Measurements from ENCODE around the gene KDM2A. TPM values are rescaled to one million over a fixed set of nuclear protein-coding genes. Genes with fewer than 3 reads are reported as not detected.

KDM2A gene
- total and polyA plus RNA-seq, 2 experiments from 2014 or later: 25.0 to 54.1 TPM

DNA sequence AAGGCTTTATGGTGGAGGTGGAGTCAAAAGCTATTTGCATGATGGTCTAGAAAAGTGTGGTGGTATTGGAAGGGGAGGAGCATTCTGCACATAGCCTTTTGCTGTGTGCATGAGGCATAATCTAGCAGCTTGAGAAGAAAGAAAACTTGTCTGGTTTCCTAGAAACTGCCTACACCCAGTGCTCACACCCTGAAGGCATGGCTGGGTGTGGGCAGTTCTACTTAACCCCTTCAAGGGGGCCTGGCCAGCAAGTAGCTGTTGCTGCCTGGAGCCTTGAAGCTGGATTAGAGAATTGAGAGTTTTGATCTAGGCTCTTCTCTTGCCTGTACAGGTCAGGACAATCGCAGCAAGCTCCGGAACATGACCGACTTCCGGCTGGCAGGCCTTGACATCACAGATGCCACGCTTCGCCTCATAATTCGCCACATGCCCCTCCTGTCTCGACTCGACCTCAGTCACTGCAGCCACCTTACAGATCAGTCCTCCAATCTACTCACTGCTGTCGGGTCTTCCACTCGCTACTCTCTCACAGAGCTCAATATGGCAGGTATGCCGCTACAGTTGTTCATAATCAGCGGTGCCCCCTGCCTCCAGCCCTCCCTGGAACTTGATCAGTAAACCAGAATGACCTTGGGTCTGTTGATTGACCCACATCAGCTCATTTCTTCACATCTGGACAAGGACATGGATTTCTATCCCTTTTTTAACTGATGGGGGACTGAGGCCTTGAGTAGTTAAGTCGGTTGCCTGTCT lies 135.0 kb downstream of the KDM2A start (continued):
- TF ChIP-seq, protein P1, sequence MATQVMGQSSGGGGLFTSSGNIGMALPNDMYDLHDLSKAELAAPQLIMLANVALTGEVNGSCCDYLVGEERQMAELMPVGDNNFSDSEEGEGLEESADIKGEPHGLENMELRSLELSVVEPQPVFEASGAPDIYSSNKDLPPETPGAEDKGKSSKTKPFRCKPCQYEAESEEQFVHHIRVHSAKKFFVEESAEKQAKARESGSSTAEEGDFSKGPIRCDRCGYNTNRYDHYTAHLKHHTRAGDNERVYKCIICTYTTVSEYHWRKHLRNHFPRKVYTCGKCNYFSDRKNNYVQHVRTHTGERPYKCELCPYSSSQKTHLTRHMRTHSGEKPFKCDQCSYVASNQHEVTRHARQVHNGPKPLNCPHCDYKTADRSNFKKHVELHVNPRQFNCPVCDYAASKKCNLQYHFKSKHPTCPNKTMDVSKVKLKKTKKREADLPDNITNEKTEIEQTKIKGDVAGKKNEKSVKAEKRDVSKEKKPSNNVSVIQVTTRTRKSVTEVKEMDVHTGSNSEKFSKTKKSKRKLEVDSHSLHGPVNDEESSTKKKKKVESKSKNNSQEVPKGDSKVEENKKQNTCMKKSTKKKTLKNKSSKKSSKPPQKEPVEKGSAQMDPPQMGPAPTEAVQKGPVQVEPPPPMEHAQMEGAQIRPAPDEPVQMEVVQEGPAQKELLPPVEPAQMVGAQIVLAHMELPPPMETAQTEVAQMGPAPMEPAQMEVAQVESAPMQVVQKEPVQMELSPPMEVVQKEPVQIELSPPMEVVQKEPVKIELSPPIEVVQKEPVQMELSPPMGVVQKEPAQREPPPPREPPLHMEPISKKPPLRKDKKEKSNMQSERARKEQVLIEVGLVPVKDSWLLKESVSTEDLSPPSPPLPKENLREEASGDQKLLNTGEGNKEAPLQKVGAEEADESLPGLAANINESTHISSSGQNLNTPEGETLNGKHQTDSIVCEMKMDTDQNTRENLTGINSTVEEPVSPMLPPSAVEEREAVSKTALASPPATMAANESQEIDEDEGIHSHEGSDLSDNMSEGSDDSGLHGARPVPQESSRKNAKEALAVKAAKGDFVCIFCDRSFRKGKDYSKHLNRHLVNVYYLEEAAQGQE (IDR thresholded peaks at IDR 0.05; ENCODE audit: unreplicated experiment): no peak
- TF ChIP-seq EZH2phosphoT487 (IDR thresholded peaks at IDR 0.05; ENCODE audit: unreplicated experiment) (no peak), EZH2 (IDR thresholded peaks at IDR 0.05; ENCODE audit: low read depth, unreplicated experiment) (no peak), ZNF331 (CRISPR knock-in tag; IDR thresholded peaks at IDR 0.05; ENCODE audit: low read depth) (no peak), STAT1 (IDR thresholded peaks at IDR 0.05; ENCODE audit: unreplicated experiment) (no peak), JUNB (IDR thresholded peaks at IDR 0.05; ENCODE audit: unreplicated experiment) (no peak), NANOG (IDR thresholded peaks at IDR 0.05; ENCODE audit: borderline replicate concordance) (no peak), CREB1 (CRISPR knock-in tag; IDR thresholded peaks at IDR 0.05; ENCODE audit: low read depth) (no peak)
- TF ChIP-seq, protein P2, sequence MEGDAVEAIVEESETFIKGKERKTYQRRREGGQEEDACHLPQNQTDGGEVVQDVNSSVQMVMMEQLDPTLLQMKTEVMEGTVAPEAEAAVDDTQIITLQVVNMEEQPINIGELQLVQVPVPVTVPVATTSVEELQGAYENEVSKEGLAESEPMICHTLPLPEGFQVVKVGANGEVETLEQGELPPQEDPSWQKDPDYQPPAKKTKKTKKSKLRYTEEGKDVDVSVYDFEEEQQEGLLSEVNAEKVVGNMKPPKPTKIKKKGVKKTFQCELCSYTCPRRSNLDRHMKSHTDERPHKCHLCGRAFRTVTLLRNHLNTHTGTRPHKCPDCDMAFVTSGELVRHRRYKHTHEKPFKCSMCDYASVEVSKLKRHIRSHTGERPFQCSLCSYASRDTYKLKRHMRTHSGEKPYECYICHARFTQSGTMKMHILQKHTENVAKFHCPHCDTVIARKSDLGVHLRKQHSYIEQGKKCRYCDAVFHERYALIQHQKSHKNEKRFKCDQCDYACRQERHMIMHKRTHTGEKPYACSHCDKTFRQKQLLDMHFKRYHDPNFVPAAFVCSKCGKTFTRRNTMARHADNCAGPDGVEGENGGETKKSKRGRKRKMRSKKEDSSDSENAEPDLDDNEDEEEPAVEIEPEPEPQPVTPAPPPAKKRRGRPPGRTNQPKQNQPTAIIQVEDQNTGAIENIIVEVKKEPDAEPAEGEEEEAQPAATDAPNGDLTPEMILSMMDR (conservative IDR thresholded peaks at IDR 0.05; ENCODE audit: low read depth in 2 of 2): no peak

DNA sequence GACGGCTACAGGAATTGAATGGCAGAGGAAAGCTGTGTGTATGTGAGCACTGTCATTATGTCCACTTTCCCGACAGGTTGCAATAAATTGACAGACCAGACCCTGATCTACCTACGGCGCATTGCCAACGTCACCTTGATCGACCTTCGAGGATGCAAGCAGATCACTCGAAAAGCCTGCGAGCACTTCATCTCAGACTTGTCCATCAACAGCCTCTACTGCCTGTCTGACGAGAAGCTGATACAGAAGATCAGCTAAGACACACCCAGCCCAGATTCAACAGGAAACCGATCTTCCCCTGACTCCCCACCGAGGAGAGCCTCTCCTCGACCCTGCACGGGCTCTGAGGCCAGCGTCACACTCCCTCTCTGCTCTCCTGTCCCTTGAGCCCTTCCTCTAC lies 135.7 kb downstream of the KDM2A start:
- H3K79me2 ChIP-seq (replicated peaks; ENCODE audit: insufficient read depth): no peaks in the 10 kb centered on the region; the same call in 1 of the 2 replicates
- no peak for DNase-seq (ENCODE audit: low spot score)
- H3K27me3 ChIP-seq (ENCODE audit: insufficient read depth): no peaks in the 10 kb centered on the region
- no peak overlapping the region for H3K27ac ChIP-seq (ENCODE audit: low read depth)
- H4K20me1 ChIP-seq (replicated peaks; ENCODE audit: insufficient read depth): peaks cover 28% of the 10 kb centered on the region
- Mint-ChIP-seq H3K36me3 (ENCODE audit: low read depth) (peaks cover 76% of the 10 kb centered on the region), H3K4me3 (no peak overlapping the region), H3K27ac (no peak overlapping the region), H3K27me3 (ENCODE audit: insufficient read depth, low read depth, poor library complexity) (peaks cover 9% of the 10 kb centered on the region), H3K9me3 (no peaks in the 10 kb centered on the region), H3K4me1 (no peaks in the 10 kb centered on the region)
- H3K4me1 ChIP-seq (ENCODE audit: insufficient read depth): no peaks in the 10 kb centered on the region
- no peak overlapping the region for H3K4me2 ChIP-seq
- no peaks in the 10 kb centered on the region for H3K9me2 ChIP-seq (ENCODE audit: insufficient read depth)
- H3K4me3 ChIP-seq: no peak overlapping the region
- H3K36me3 ChIP-seq (ENCODE audit: insufficient read depth): peaks cover 63% of the 10 kb centered on the region
- H3F3A ChIP-seq (replicated peaks; ENCODE audit: low read depth): peaks cover 31% of the 10 kb centered on the region
- no peak for ATAC-seq
- no peak overlapping the region for H2AFZ ChIP-seq
- no peak for TF ChIP-seq ZNF331 (CRISPR knock-in tag; IDR thresholded peaks at IDR 0.05; ENCODE audit: low read depth)
- TF ChIP-seq, protein P3, sequence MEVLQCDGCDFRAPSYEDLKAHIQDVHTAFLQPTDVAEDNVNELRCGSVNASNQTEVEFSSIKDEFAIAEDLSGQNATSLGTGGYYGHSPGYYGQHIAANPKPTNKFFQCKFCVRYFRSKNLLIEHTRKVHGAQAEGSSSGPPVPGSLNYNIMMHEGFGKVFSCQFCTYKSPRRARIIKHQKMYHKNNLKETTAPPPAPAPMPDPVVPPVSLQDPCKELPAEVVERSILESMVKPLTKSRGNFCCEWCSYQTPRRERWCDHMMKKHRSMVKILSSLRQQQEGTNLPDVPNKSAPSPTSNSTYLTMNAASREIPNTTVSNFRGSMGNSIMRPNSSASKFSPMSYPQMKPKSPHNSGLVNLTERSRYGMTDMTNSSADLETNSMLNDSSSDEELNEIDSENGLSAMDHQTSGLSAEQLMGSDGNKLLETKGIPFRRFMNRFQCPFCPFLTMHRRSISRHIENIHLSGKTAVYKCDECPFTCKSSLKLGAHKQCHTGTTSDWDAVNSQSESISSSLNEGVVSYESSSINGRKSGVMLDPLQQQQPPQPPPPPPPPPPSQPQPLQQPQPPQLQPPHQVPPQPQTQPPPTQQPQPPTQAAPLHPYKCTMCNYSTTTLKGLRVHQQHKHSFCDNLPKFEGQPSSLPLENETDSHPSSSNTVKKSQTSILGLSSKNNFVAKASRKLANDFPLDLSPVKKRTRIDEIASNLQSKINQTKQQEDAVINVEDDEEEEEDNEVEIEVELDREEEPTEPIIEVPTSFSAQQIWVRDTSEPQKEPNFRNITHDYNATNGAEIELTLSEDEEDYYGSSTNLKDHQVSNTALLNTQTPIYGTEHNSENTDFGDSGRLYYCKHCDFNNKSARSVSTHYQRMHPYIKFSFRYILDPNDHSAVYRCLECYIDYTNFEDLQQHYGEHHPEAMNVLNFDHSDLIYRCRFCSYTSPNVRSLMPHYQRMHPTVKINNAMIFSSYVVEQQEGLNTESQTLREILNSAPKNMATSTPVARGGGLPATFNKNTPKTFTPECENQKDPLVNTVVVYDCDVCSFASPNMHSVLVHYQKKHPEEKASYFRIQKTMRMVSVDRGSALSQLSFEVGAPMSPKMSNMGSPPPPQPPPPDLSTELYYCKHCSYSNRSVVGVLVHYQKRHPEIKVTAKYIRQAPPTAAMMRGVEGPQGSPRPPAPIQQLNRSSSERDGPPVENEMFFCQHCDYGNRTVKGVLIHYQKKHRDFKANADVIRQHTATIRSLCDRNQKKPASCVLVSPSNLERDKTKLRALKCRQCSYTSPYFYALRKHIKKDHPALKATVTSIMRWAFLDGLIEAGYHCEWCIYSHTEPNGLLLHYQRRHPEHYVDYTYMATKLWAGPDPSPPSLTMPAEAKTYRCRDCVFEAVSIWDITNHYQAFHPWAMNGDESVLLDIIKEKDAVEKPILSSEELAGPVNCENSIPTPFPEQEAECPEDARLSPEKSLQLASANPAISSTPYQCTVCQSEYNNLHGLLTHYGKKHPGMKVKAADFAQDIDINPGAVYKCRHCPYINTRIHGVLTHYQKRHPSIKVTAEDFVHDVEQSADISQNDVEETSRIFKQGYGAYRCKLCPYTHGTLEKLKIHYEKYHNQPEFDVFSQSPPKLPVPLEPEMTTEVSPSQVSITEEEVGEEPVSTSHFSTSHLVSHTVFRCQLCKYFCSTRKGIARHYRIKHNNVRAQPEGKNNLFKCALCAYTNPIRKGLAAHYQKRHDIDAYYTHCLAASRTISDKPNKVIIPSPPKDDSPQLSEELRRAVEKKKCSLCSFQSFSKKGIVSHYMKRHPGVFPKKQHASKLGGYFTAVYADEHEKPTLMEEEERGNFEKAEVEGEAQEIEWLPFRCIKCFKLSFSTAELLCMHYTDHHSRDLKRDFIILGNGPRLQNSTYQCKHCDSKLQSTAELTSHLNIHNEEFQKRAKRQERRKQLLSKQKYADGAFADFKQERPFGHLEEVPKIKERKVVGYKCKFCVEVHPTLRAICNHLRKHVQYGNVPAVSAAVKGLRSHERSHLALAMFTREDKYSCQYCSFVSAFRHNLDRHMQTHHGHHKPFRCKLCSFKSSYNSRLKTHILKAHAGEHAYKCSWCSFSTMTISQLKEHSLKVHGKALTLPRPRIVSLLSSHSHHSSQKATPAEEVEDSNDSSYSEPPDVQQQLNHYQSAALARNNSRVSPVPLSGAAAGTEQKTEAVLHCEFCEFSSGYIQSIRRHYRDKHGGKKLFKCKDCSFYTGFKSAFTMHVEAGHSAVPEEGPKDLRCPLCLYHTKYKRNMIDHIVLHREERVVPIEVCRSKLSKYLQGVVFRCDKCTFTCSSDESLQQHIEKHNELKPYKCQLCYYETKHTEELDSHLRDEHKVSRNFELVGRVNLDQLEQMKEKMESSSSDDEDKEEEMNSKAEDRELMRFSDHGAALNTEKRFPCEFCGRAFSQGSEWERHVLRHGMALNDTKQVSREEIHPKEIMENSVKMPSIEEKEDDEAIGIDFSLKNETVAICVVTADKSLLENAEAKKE (CRISPR knock-in tag; IDR thresholded peaks at IDR 0.05): no peak
- TF ChIP-seq, protein P2 (conservative IDR thresholded peaks at IDR 0.05; ENCODE audit: low read depth in 2 of 2): no peak

Data from GM23338 (cell line).